Liver (tissue), 9 donors: Measurements from ENCODE around the gene TMEM117. TPM values are rescaled to one million over a fixed set of nuclear protein-coding genes. Genes with fewer than 3 reads are reported as not detected.

Experiments used
- DNase-seq: peaks from one replicate; pipeline ENCODE4 v3.0.0-alpha.2; 2017; ENCODE audit warnings: low spot score
- H3K27ac ChIP-seq, 2 donors: one replicate each; pipeline ENCODE4 v1.7.0; 2013; ENCODE audit warnings: inconsistent platforms in 2 of 2, low read length in 2 of 2, control low read depth in 1 of 2, low read depth in 1 of 2, mild to moderate bottlenecking in 1 of 2
- H3K27me3 ChIP-seq, 4 donors: one replicate each; pipeline versions ENCODE4 v1.6.1 to v1.7.0; 2013; ENCODE audit warnings: low read length in 3 of 4, inconsistent platforms in 1 of 4, mild to moderate bottlenecking in 1 of 4, moderate library complexity in 1 of 4; ENCODE audit not compliant: control insufficient read depth in 4 of 4, insufficient read depth in 4 of 4
- H3K36me3 ChIP-seq, 4 donors: one replicate each; pipeline versions ENCODE4 v1.6.1 to v1.7.0; 2013; ENCODE audit warnings: low read length in 3 of 4, mild to moderate bottlenecking in 3 of 4, low read depth in 1 of 4, moderate library complexity in 1 of 4; ENCODE audit not compliant: control insufficient read depth in 4 of 4, insufficient read depth in 3 of 4
- H3K4me1 ChIP-seq, 4 donors: one replicate each; pipeline versions ENCODE4 v1.6.1 to v1.7.0; 2013; ENCODE audit warnings: low read length in 3 of 4, mild to moderate bottlenecking in 3 of 4, moderate library complexity in 1 of 4; ENCODE audit not compliant: control insufficient read depth in 4 of 4, insufficient read depth in 4 of 4
- H3K4me3 ChIP-seq, 3 donors: one replicate each; pipeline versions ENCODE4 v1.6.1 to v1.7.0; 2013; ENCODE audit warnings: low read length in 3 of 3, control low read depth in 1 of 3, low read depth in 1 of 3, mild to moderate bottlenecking in 1 of 3
- H3K9ac ChIP-seq, 2 donors: one replicate each; pipeline ENCODE4 v1.7.0; 2013; ENCODE audit warnings: low read length in 2 of 2, mild to moderate bottlenecking in 2 of 2, moderate library complexity in 2 of 2, control low read depth in 1 of 2, low read depth in 1 of 2
- H3K9me3 ChIP-seq, 4 donors: one replicate each; pipeline versions ENCODE4 v1.6.1 to v1.7.0; 2013; ENCODE audit warnings: low read length in 3 of 4; ENCODE audit not compliant: control insufficient read depth in 4 of 4
- ATF3 ChIP-seq: IDR thresholded peaks from 2 replicates; pipeline ENCODE4 v1.6.1; 2016; ENCODE audit warnings: antibody characterized with exemption
- EGR1 ChIP-seq, 2 donors: IDR thresholded peaks; 2 replicates each; pipeline ENCODE4 v1.6.1; 2016 to 2018; ENCODE audit warnings: antibody characterized with exemption in 2 of 2, low read depth in 2 of 2
- FOXA1 ChIP-seq: IDR thresholded peaks from 2 replicates; pipeline ENCODE4 v1.6.1; 2016; ENCODE audit warnings: antibody characterized with exemption
- FOXA2 ChIP-seq: IDR thresholded peaks from 2 replicates; pipeline ENCODE4 v1.6.1; 2016; ENCODE audit warnings: antibody characterized with exemption
- GABPA ChIP-seq, 2 donors: IDR thresholded peaks in 1 of 2; conservative IDR thresholded peaks in 1 of 2; 2 replicates each; pipeline ENCODE4 v1.6.1; 2016; ENCODE audit warnings: antibody characterized with exemption in 2 of 2, mild to moderate bottlenecking in 1 of 2, moderate library complexity in 1 of 2
- HNF4A ChIP-seq, 2 donors: conservative IDR thresholded peaks; 2 replicates each; pipeline ENCODE4 v1.6.1; 2016; ENCODE audit warnings: antibody characterized with exemption in 2 of 2, mild to moderate bottlenecking in 2 of 2
- HNF4G ChIP-seq: IDR thresholded peaks from 2 replicates; pipeline ENCODE4 v1.6.1; 2016; ENCODE audit warnings: antibody characterized with exemption
- JUND ChIP-seq, 2 donors: IDR thresholded peaks; 2 replicates each; pipeline ENCODE4 v1.6.1; 2016; ENCODE audit warnings: antibody characterized with exemption in 2 of 2
- MAX ChIP-seq: IDR thresholded peaks from 2 replicates; pipeline ENCODE4 v1.6.1; 2016; ENCODE audit warnings: antibody characterized with exemption
- NR2F2 ChIP-seq: IDR thresholded peaks from 2 replicates; pipeline ENCODE4 v1.6.1; 2016; ENCODE audit warnings: antibody characterized with exemption
- RAD21 ChIP-seq, 2 donors: IDR thresholded peaks; 2 replicates each; pipeline ENCODE4 v1.6.1; 2016; ENCODE audit warnings: antibody characterized with exemption in 2 of 2, mild to moderate bottlenecking in 2 of 2
- RXRA ChIP-seq, 2 donors: IDR thresholded peaks; 2 replicates each; pipeline ENCODE4 v1.6.1; 2017 to 2018; ENCODE audit warnings: antibody characterized with exemption in 2 of 2, mild to moderate bottlenecking in 1 of 2
- SP1 ChIP-seq: IDR thresholded peaks from 2 replicates; pipeline ENCODE4 v1.6.1; 2018; ENCODE audit warnings: antibody characterized with exemption, mild to moderate bottlenecking
- TAF1 ChIP-seq: conservative IDR thresholded peaks from 2 replicates; pipeline ENCODE4 v1.6.1; 2016; ENCODE audit warnings: antibody characterized with exemption, mild to moderate bottlenecking
- YY1 ChIP-seq: IDR thresholded peaks from 2 replicates; pipeline ENCODE4 v1.6.1; 2016; ENCODE audit warnings: antibody characterized with exemption, mild to moderate bottlenecking
- ZBTB33 ChIP-seq: IDR thresholded peaks from 2 replicates; pipeline ENCODE4 v1.6.1; 2016; ENCODE audit warnings: antibody characterized with exemption
- WGBS: extraction: QIAGEN DNeasy Blood & Tissue Kit; methylation state at CpG from one replicate; pipeline ENCODE4 v1.1.7; 2013; 5-methylcytosine and 5-hydroxymethylcytosine counted together
- polyA plus RNA-seq, 2 donors: library from polyadenylated mRNA; stranded (reverse) in 1 of 2; unstranded in 1 of 2; fragments of 200-250 nt in 1 of 2; fragments of >200 nt in 1 of 2; fragmentation: Nextera tagmentation in 1 of 2; extraction: Ambion mirVana in 1 of 2; gene quantifications; one replicate each; pipeline versions ENCODE4 v1.2.1 to v1.2.3, GENCODE V29; 2013 to 2015
- total RNA-seq, 2 donors: library from RNA; depleted of rRNA; stranded (reverse); fragments of >200 nt; gene quantifications; one replicate each; pipeline ENCODE4 v1.2.3, GENCODE V29; 2014
- TF ChIP-seq, protein P1 (sequence below): IDR thresholded peaks from 2 replicates; pipeline ENCODE4 v1.6.1; 2016; ENCODE audit warnings: antibody characterized with exemption, mild to moderate bottlenecking
- TF ChIP-seq, protein P2 (sequence below): fragments of 150-350 bp; IDR thresholded peaks from 2 replicates; pipeline ENCODE4 v1.5.1; 2017; ENCODE audit warnings: improper control_type of control experiment, low read depth, low read length; ENCODE audit not compliant: missing input control
- donor health status: healthy.
- donor health status: healthy.
- donor health status: healthy.
- donor health status: healthy.
- donor health status: healthy.

TMEM117 gene
- total and polyA plus RNA-seq, 4 donors: 2.0 to 5.9 (median 3.9) TPM

GRCh38 chr12:43893670-43894069, 57.8 kb downstream of the TMEM117 start (continued):
- TF ChIP-seq, protein P1, sequence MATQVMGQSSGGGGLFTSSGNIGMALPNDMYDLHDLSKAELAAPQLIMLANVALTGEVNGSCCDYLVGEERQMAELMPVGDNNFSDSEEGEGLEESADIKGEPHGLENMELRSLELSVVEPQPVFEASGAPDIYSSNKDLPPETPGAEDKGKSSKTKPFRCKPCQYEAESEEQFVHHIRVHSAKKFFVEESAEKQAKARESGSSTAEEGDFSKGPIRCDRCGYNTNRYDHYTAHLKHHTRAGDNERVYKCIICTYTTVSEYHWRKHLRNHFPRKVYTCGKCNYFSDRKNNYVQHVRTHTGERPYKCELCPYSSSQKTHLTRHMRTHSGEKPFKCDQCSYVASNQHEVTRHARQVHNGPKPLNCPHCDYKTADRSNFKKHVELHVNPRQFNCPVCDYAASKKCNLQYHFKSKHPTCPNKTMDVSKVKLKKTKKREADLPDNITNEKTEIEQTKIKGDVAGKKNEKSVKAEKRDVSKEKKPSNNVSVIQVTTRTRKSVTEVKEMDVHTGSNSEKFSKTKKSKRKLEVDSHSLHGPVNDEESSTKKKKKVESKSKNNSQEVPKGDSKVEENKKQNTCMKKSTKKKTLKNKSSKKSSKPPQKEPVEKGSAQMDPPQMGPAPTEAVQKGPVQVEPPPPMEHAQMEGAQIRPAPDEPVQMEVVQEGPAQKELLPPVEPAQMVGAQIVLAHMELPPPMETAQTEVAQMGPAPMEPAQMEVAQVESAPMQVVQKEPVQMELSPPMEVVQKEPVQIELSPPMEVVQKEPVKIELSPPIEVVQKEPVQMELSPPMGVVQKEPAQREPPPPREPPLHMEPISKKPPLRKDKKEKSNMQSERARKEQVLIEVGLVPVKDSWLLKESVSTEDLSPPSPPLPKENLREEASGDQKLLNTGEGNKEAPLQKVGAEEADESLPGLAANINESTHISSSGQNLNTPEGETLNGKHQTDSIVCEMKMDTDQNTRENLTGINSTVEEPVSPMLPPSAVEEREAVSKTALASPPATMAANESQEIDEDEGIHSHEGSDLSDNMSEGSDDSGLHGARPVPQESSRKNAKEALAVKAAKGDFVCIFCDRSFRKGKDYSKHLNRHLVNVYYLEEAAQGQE: no peak

GRCh38 chr12:43895580-43896206, 59.8 kb downstream of the TMEM117 start:
- no peak for TF ChIP-seq HNF4A (conservative IDR thresholded peaks at IDR 0.05)
- no peaks in the 10 kb centered on the region for H3K4me1 ChIP-seq
- no peaks in the 10 kb centered on the region for H3K36me3 ChIP-seq
- H3K27me3 ChIP-seq: no peaks in the 10 kb centered on the region
- no peaks in the 10 kb centered on the region for H3K9me3 ChIP-seq
- H3K9ac ChIP-seq: no peak overlapping the region
- H3K4me3 ChIP-seq: no peak overlapping the region
- DNase-seq: no peak
- 96% methylated on average over 1 of the region's 1 CpG for whole genome bisulfite sequencing
- H3K27ac ChIP-seq: no peak overlapping the region

- Histone ChIP-seq H3K9ac (no peak overlapping the region), H3K36me3 (no peaks in the 10 kb centered on the region), H3K4me1 (no peaks in the 10 kb centered on the region), H3K27me3 (no peaks in the 10 kb centered on the region), H3K9me3 (no peaks in the 10 kb centered on the region), H3K27ac (no peak overlapping the region), H3K4me3 (no peak overlapping the region)
- no peak for TF ChIP-seq MAX
- TF ChIP-seq, protein P2, sequence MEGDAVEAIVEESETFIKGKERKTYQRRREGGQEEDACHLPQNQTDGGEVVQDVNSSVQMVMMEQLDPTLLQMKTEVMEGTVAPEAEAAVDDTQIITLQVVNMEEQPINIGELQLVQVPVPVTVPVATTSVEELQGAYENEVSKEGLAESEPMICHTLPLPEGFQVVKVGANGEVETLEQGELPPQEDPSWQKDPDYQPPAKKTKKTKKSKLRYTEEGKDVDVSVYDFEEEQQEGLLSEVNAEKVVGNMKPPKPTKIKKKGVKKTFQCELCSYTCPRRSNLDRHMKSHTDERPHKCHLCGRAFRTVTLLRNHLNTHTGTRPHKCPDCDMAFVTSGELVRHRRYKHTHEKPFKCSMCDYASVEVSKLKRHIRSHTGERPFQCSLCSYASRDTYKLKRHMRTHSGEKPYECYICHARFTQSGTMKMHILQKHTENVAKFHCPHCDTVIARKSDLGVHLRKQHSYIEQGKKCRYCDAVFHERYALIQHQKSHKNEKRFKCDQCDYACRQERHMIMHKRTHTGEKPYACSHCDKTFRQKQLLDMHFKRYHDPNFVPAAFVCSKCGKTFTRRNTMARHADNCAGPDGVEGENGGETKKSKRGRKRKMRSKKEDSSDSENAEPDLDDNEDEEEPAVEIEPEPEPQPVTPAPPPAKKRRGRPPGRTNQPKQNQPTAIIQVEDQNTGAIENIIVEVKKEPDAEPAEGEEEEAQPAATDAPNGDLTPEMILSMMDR: no peak
- no peak for TF ChIP-seq TAF1
- no peak for TF ChIP-seq ZBTB33
- TF ChIP-seq HNF4A (conservative IDR thresholded peaks at IDR 0.05): no peak
- no peak for TF ChIP-seq NR2F2
- no peak for TF ChIP-seq HNF4G
- TF ChIP-seq FOXA2: no peak
- no peak for TF ChIP-seq RAD21 (IDR thresholded peaks at IDR 0.05)
- TF ChIP-seq GABPA (IDR thresholded peaks at IDR 0.05 in 1 of 2, conservative IDR thresholded peaks at IDR 0.05 in 1 of 2): no peak
- no peak for TF ChIP-seq FOXA1
- no peak for TF ChIP-seq EGR1 (IDR thresholded peaks at IDR 0.05; ENCODE audit: low read depth in 2 of 2)
- no peak for TF ChIP-seq RXRA (IDR thresholded peaks at IDR 0.05)
- TF ChIP-seq YY1: no peak
- TF ChIP-seq, protein P1: no peak
- TF ChIP-seq SP1: no peak
- no peak for TF ChIP-seq ATF3
- no peak for TF ChIP-seq JUND (IDR thresholded peaks at IDR 0.05)
- DNase-seq: no peak
- WGBS: 100% methylated on average over 1 of the region's 1 CpG
Measured at GRCh38 chr12:43896496-43896895, 60.6 kb downstream of the TMEM117 start.
